ENCODE results near the gene FOXP2. TPM values are rescaled to one million over a fixed set of nuclear protein-coding genes. Genes with fewer than 3 reads are reported as not detected.

Gene FOXP2
- polyA plus RNA-seq, 3 donors, result not detected

DNA sequence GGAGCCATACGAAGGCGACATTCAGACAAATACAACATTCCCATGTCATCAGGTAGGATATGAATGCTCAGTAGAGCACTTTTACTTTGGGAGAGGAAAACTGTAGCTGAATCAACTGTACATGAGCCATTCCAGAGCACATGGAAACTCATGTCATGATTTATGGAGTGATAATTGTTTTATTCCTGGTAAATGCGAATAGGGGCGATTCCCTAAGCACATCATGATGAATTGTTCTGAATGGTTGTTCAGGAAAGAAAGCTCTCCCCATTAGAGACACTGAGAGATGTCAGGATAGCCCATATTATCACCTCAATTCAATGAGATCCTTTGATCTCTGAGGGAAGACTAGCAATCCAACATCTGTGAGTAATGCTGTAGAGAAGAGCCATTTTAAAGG lies 243.6 kb downstream of the FOXP2 start:
- WGBS (ENCODE audit: insufficient coverage), result no CpG with 5 or more reads among the region's 4 CpGs
- Mint-ChIP-seq H3K36me3 (no peaks in the 10 kb centered on the region), H3K4me3 (no peak overlapping the region), H3K4me1 (no peaks in the 10 kb centered on the region), H3K9me3 (no peaks in the 10 kb centered on the region), H3K27me3 (ENCODE audit: low read depth in 3 of 3) (peaks cover 0 to 1% (median 0%) of the 10 kb centered on the region in 3 donors), H3K27ac (peak overlapping the region in 1 of 7 donors; percentile 0)
- Histone ChIP-seq H3K4me2 (replicated peaks; ENCODE audit: extremely low read depth, low read length, poor library complexity, severe bottlenecking) (no peak overlapping the region), H3K9ac (ENCODE audit: insufficient read depth, low read length, poor library complexity, severe bottlenecking) (no peak overlapping the region), H3K79me2 (ENCODE audit: insufficient read depth, low read length) (no peaks in the 10 kb centered on the region), H3K36me3 (replicated peaks in 1 of 2; ENCODE audit: control insufficient read depth in 1 of 2, insufficient read depth in 2 of 2, low read length in 2 of 2) (no peaks in the 10 kb centered on the region), H3K27ac (ENCODE audit: low read depth in 1 of 2, low read length in 2 of 2) (no peak overlapping the region), H4K20me1 (ENCODE audit: insufficient read depth, low read length) (no peaks in the 10 kb centered on the region), H3K4me3 (replicated peaks in 1 of 3; ENCODE audit: low read depth in 2 of 3, low read length in 3 of 3) (no peak overlapping the region), H3K27me3 (ENCODE audit: control insufficient read depth in 2 of 2, insufficient read depth in 2 of 2, low read length in 2 of 2) (no peaks in the 10 kb centered on the region), H3K4me1 (ENCODE audit: control insufficient read depth in 1 of 2, insufficient read depth in 2 of 2, low read length in 2 of 2) (no peaks in the 10 kb centered on the region), H3K9me3 (replicated peaks in 1 of 2; ENCODE audit: control insufficient read depth in 1 of 2, insufficient read depth in 1 of 2, low read length in 2 of 2) (no peaks in the 10 kb centered on the region), H2AFZ (ENCODE audit: insufficient read depth, low read depth, low read length, poor library complexity, severe bottlenecking) (no peak overlapping the region)
- intact Hi-C loops (cut with micrococcal nuclease), result no loop called here
- TF ChIP-seq CTCF (IDR thresholded peaks at IDR 0.05), result no peak
- DNase-seq, result no peak

DNA sequence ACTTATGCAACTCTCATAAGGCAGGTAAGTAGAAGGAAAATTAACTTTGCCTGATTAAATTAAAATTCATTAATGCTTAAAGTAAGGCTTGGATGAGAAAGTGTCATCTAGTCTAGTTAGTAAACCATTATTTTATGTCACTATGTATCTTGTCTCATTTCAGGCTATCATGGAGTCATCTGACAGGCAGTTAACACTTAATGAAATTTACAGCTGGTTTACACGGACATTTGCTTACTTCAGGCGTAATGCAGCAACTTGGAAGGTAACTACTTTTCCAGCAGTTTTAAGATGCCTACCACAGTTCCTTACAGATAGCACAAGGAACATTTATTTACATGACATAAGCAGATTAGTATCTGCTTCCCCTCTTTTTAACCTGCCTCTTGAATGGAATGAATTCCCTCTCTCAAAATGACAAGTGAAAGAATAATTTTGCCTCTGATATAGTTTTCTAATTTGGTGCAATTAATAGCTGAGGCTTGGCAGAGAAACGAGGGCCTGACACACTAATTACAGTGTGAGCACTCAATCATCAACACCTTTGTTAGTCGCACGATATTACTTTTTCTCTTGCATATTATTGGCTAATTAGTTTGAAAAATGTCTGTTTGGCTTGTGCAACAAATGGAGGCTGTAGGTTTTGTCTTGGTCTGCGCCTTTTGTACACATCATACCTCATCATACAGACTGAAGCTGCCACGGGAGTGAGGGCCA lies 245.0 kb downstream of the FOXP2 start:
- no peaks in the 10 kb centered on the region for H3K9me3 ChIP-seq (replicated peaks in 1 of 2; ENCODE audit: control insufficient read depth in 1 of 2, insufficient read depth in 1 of 2, low read length in 2 of 2)
- H3K4me3 ChIP-seq (replicated peaks in 1 of 3; ENCODE audit: low read depth in 2 of 3, low read length in 3 of 3), result no peak overlapping the region
- H2AFZ ChIP-seq (ENCODE audit: insufficient read depth, low read depth, low read length, poor library complexity, severe bottlenecking), result no peak overlapping the region
- no peaks in the 10 kb centered on the region for H3K9me3 Mint-ChIP-seq
- DNase-seq, result no peak
- intact Hi-C loops (cut with micrococcal nuclease), result no loop called here
- H3K79me2 ChIP-seq (ENCODE audit: insufficient read depth, low read length), result no peaks in the 10 kb centered on the region
- no peaks in the 10 kb centered on the region for H3K4me1 ChIP-seq (ENCODE audit: control insufficient read depth in 1 of 2, insufficient read depth in 2 of 2, low read length in 2 of 2)
- no peak overlapping the region for H3K27ac Mint-ChIP-seq
- TF ChIP-seq CTCF (IDR thresholded peaks at IDR 0.05), result no peak
- H3K9ac ChIP-seq (ENCODE audit: insufficient read depth, low read length, poor library complexity, severe bottlenecking), result no peak overlapping the region
- no peaks in the 10 kb centered on the region for H4K20me1 ChIP-seq (ENCODE audit: insufficient read depth, low read length)
- H3K36me3 ChIP-seq (replicated peaks in 1 of 2; ENCODE audit: control insufficient read depth in 1 of 2, insufficient read depth in 2 of 2, low read length in 2 of 2), result no peaks in the 10 kb centered on the region
- H3K36me3 Mint-ChIP-seq, result no peaks in the 10 kb centered on the region
- no peaks in the 10 kb centered on the region for H3K4me1 Mint-ChIP-seq
- no peaks in the 10 kb centered on the region for H3K27me3 ChIP-seq (ENCODE audit: control insufficient read depth in 2 of 2, insufficient read depth in 2 of 2, low read length in 2 of 2)
- H3K27me3 Mint-ChIP-seq (ENCODE audit: low read depth in 3 of 3), result peaks cover 0 to 1% (median 0%) of the 10 kb centered on the region in 3 donors
- no peak overlapping the region for H3K4me3 Mint-ChIP-seq
- H3K4me2 ChIP-seq (replicated peaks; ENCODE audit: extremely low read depth, low read length, poor library complexity, severe bottlenecking), result no peak overlapping the region
- no peak overlapping the region for H3K27ac ChIP-seq (ENCODE audit: low read depth in 1 of 2, low read length in 2 of 2)
- WGBS (ENCODE audit: insufficient coverage), result 40% methylated on average over 1 of the region's 7 CpGs
